CD14-positive monocyte (primary cell): ENCODE measurements around the gene GLG1. TPM values are rescaled to one million over a fixed set of nuclear protein-coding genes. Genes with fewer than 3 reads are reported as not detected.

Experiments
- DNase-seq, 3 donors: peaks; one replicate each; pipeline ENCODE4 v3.0.0-alpha.2; 2011 to 2022
- H2AFZ ChIP-seq: 2 replicates; pipeline ENCODE4 v1.6.0; 2012; ENCODE audit warnings: mild to moderate bottlenecking, low read depth, low read length, inconsistent platforms; ENCODE audit not compliant: insufficient read depth, poor library complexity, severe bottlenecking
- H3K27ac ChIP-seq, 2 donors: 1 replicate in 1 of 2; 2 replicates in 1 of 2; pipeline ENCODE4 v1.5.1; 2012 to 2013; ENCODE audit warnings: low read length in 2 of 2, control low read depth in 1 of 2, inconsistent platforms in 1 of 2, low read depth in 1 of 2, mild to moderate bottlenecking in 1 of 2
- H3K27me3 ChIP-seq, 2 donors: one replicate each; pipeline versions ENCODE4 v1.6.0 to v1.6.1; 2011 to 2013; ENCODE audit warnings: low read length in 2 of 2; ENCODE audit not compliant: control insufficient read depth in 2 of 2, insufficient read depth in 2 of 2
- H3K36me3 ChIP-seq, 2 donors: replicated peaks in 1 of 2; 1 replicate in 1 of 2; 2 replicates in 1 of 2; pipeline versions ENCODE4 v1.5.1 to v1.6.1; 2012 to 2013; ENCODE audit warnings: low read length in 2 of 2, control low read depth in 1 of 2, inconsistent platforms in 1 of 2, mild to moderate bottlenecking in 1 of 2; ENCODE audit not compliant: insufficient read depth in 2 of 2, control insufficient read depth in 1 of 2
- H3K4me1 ChIP-seq, 2 donors: 1 replicate in 1 of 2; 2 replicates in 1 of 2; pipeline versions ENCODE4 v1.5.1 to v1.6.1; 2012 to 2013; ENCODE audit warnings: low read length in 2 of 2, control low read depth in 1 of 2, inconsistent platforms in 1 of 2, mild to moderate bottlenecking in 1 of 2, moderate library complexity in 1 of 2; ENCODE audit not compliant: insufficient read depth in 2 of 2, control insufficient read depth in 1 of 2
- H3K4me2 ChIP-seq: replicated peaks from 2 replicates; pipeline ENCODE3; 2012; ENCODE audit warnings: low read length, moderate library complexity, mild to moderate bottlenecking; ENCODE audit not compliant: poor library complexity, severe bottlenecking; ENCODE audit errors: extremely low read depth
- H3K4me3 ChIP-seq, 3 experiments: fragments of 200-600 bp in 1 of 3; sonication (generic) in 1 of 3; replicated peaks in 1 of 3; 1 replicate in 2 of 3; 2 replicates in 1 of 3; pipeline ENCODE4 v1.5.1; 2011 to 2013; ENCODE audit warnings: low read length in 3 of 3, mild to moderate bottlenecking in 3 of 3, control low read depth in 2 of 3, low read depth in 2 of 3, inconsistent platforms in 1 of 3, moderate library complexity in 1 of 3
- H3K79me2 ChIP-seq: 2 replicates; pipeline ENCODE4 v1.6.0; 2012; ENCODE audit warnings: mild to moderate bottlenecking, control low read depth, inconsistent platforms, low read length, moderate library complexity; ENCODE audit not compliant: insufficient read depth
- H3K9ac ChIP-seq: 2 replicates; pipeline ENCODE4 v1.6.0; 2017; ENCODE audit warnings: low read length, mild to moderate bottlenecking; ENCODE audit not compliant: insufficient read depth, poor library complexity, severe bottlenecking
- H3K9me3 ChIP-seq, 2 donors: replicated peaks in 1 of 2; 1 replicate in 1 of 2; 2 replicates in 1 of 2; pipeline versions ENCODE4 v1.5.1 to v1.6.1; 2012 to 2013; ENCODE audit warnings: low read length in 2 of 2, control low read depth in 1 of 2; ENCODE audit not compliant: control insufficient read depth in 1 of 2, insufficient read depth in 1 of 2
- H4K20me1 ChIP-seq: 2 replicates; pipeline ENCODE4 v1.6.0; 2012; ENCODE audit warnings: mild to moderate bottlenecking, low read length, control low read depth, moderate library complexity; ENCODE audit not compliant: insufficient read depth
- H3K27ac Mint-ChIP-seq, 7 donors: one replicate each; pipeline ENCODE4 v1.8.0; 2020; ENCODE audit warnings: mild to moderate bottlenecking in 7 of 7, mixed read lengths in 7 of 7, moderate library complexity in 6 of 7, inconsistent platforms in 2 of 7
- H3K27me3 Mint-ChIP-seq, 3 donors: one replicate each; pipeline ENCODE4 v1.8.0; 2021 to 2022; ENCODE audit warnings: low read depth in 3 of 3, mild to moderate bottlenecking in 3 of 3, mixed read lengths in 3 of 3, moderate library complexity in 3 of 3, inconsistent platforms in 1 of 3
- H3K36me3 Mint-ChIP-seq, 2 donors: one replicate each; pipeline ENCODE4 v1.8.0; 2020; ENCODE audit warnings: mixed read lengths in 2 of 2, inconsistent platforms in 1 of 2, mild to moderate bottlenecking in 1 of 2
- H3K4me1 Mint-ChIP-seq: one replicate; pipeline ENCODE4 v1.8.0; 2020; ENCODE audit warnings: mild to moderate bottlenecking, mixed read lengths
- H3K4me3 Mint-ChIP-seq, 2 donors: one replicate each; pipeline ENCODE4 v1.8.0; 2020; ENCODE audit warnings: mild to moderate bottlenecking in 2 of 2, mixed read lengths in 2 of 2, moderate library complexity in 1 of 2
- H3K9me3 Mint-ChIP-seq, 7 donors: one replicate each; pipeline ENCODE4 v1.8.0; 2020 to 2022; ENCODE audit warnings: mixed read lengths in 7 of 7, mild to moderate bottlenecking in 6 of 7, moderate library complexity in 6 of 7, inconsistent platforms in 2 of 7
- WGBS: methylation state at CpG from one replicate; pipeline ENCODE4 v1.1.5; 2013; ENCODE audit warnings: missing lambda C conversion rate; ENCODE audit not compliant: insufficient coverage; 5-methylcytosine and 5-hydroxymethylcytosine counted together
- intact Hi-C, 2 donors: fragments of 100-400 bp; cut with micrococcal nuclease; formaldehyde crosslinking; loops; one replicate each; pipeline versions ENCODE4 v1.15.0 to v1.15.1; 2023
- polyA plus RNA-seq, 3 donors: library from polyadenylated mRNA; depleted of rRNA in 1 of 3; unstranded in 2 of 3; stranded (reverse) in 1 of 3; fragments of 300-500 nt in 2 of 3; fragments of >200 nt in 1 of 3; fragmentation: Illumina TruSeq in 2 of 3; gene quantifications; 1 replicate in 2 of 3; 2 replicates in 1 of 3; pipeline ENCODE4 v1.2.3, GENCODE V29; 2012 to 2021
- TF ChIP-seq, protein P1 (sequence below): fragments of 200-600 bp; IDR thresholded peaks from one replicate; pipeline ENCODE4 v1.8.0; 2022; ENCODE audit warnings: antibody characterized with exemption, mild to moderate bottlenecking

Gene GLG1
- polyA plus RNA-seq, 3 donors, result 40.3 to 69.1 (median 51.1) TPM

DNA sequence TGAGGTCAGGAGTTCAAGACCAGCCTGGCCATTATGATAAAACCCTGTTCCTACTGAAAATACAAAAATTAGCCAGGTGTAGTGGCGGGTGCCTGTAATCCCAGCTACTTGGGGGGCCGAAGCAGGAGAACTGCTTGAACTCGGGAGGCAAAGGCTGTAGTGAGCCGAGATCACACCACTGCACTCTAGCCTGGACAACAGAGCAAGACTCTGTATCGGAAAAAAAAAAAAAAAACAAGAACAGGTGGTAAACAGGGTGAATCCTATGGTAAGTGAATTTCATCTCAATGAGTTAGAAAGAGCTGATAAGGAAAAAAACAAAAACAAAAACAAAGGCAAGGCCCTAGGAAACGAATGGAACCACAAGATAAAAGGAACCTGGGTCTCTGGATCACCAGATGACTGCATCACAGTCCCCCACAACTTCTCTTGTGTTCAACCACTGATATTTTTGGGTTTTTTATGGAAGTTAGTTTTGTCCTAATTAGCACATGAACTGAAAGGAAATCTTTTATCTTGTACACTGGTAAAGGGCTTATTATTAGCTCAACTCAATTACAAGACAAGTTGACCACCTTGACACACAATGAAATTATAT, 21.0 kb downstream of the GLG1 start:
- no peak for DNase-seq
- WGBS, result 81% methylated on average over 4 of the region's 6 CpGs
- Mint-ChIP-seq H3K9me3 (no peaks in the 10 kb centered on the region), H3K4me3 (no peak overlapping the region), H3K27ac (peak overlapping the region in 5 of 7 donors; percentile 4 to 81 (median 79)), H3K4me1 (peaks cover 47% of the 10 kb centered on the region), H3K36me3 (peaks cover 10 to 20% of the 10 kb centered on the region in 2 donors), H3K27me3 (no peaks in the 10 kb centered on the region)
- H3K27ac ChIP-seq, result no peak overlapping the region
- H4K20me1 ChIP-seq, result peaks cover 58% of the 10 kb centered on the region
- H3K79me2 ChIP-seq, result peaks cover 84% of the 10 kb centered on the region
- intact Hi-C loops, result no loop called here
- no peak overlapping the region for H3K4me2 ChIP-seq
- H3K4me3 ChIP-seq, result no peak overlapping the region
- no peaks in the 10 kb centered on the region for H3K27me3 ChIP-seq
- no peak overlapping the region for H2AFZ ChIP-seq
- H3K9ac ChIP-seq, result no peak overlapping the region
- TF ChIP-seq, protein P1, sequence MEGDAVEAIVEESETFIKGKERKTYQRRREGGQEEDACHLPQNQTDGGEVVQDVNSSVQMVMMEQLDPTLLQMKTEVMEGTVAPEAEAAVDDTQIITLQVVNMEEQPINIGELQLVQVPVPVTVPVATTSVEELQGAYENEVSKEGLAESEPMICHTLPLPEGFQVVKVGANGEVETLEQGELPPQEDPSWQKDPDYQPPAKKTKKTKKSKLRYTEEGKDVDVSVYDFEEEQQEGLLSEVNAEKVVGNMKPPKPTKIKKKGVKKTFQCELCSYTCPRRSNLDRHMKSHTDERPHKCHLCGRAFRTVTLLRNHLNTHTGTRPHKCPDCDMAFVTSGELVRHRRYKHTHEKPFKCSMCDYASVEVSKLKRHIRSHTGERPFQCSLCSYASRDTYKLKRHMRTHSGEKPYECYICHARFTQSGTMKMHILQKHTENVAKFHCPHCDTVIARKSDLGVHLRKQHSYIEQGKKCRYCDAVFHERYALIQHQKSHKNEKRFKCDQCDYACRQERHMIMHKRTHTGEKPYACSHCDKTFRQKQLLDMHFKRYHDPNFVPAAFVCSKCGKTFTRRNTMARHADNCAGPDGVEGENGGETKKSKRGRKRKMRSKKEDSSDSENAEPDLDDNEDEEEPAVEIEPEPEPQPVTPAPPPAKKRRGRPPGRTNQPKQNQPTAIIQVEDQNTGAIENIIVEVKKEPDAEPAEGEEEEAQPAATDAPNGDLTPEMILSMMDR, result no peak
- peaks cover 0 to 10% of the 10 kb centered on the region in 2 donors for H3K36me3 ChIP-seq
- H3K4me1 ChIP-seq, result peaks cover 23 to 33% of the 10 kb centered on the region in 2 donors
- H3K9me3 ChIP-seq, result no peaks in the 10 kb centered on the region

DNA sequence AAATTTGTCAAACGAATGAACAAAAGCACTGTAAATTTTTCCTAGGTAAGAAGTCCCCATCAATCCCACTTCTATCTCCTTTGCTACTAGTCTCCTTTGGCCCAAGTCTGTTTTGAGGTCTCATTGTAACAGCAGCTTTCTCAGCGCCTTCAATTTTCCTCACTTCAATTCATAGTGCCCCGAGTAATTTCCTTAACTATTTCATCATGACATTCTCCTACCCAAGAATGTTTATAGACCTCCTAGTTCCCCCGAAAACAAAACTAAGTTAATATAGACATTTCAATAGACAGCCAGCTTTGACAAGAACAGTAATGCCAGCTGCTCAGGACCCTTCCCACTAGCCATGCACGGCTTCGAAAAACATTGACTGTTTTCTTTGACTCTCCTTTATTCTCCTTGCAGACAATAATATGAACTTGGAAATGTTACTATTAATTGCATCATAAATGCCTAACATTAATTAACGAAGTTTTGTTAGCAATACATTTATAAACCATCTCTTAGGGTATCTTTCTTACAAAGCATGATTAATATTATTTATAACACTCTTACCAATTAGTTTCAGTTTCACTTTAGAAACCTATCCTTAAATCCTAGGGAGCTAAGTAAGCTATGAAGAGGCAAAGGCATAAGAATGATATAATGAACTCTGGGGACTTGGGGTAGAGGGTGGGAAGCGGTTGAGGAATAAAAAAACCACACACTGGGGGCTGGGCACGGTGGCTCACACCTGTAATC, 22.8 kb downstream of the GLG1 start:
- no peak overlapping the region for H3K9ac ChIP-seq
- intact Hi-C loops, result no loop called here
- Mint-ChIP-seq H3K4me1 (peaks cover 40% of the 10 kb centered on the region), H3K36me3 (peaks cover 12 to 26% of the 10 kb centered on the region in 2 donors), H3K27me3 (no peaks in the 10 kb centered on the region), H3K27ac (peak overlapping the region in 5 of 7 donors; percentile 35 to 63 (median 60)), H3K4me3 (no peak overlapping the region), H3K9me3 (no peaks in the 10 kb centered on the region)
- H3K27me3 ChIP-seq, result no peaks in the 10 kb centered on the region
- peaks cover 74% of the 10 kb centered on the region for H4K20me1 ChIP-seq
- H3K27ac ChIP-seq, result peak overlapping the region in 1 of 2 donors; percentile 31
- H3K4me2 ChIP-seq, result no peak overlapping the region
- peaks cover 9 to 20% of the 10 kb centered on the region in 2 donors for H3K4me1 ChIP-seq
- H3K4me3 ChIP-seq, result no peak overlapping the region
- DNase-seq, result no peak
- TF ChIP-seq, protein P1, result no peak
- H2AFZ ChIP-seq, result no peak overlapping the region
- peaks cover 0 to 10% of the 10 kb centered on the region in 2 donors for H3K36me3 ChIP-seq
- WGBS, result 78% methylated on average over 5 of the region's 9 CpGs
- H3K79me2 ChIP-seq, result peaks cover 97% of the 10 kb centered on the region
- no peaks in the 10 kb centered on the region for H3K9me3 ChIP-seq
